ENCODE measurements around the gene ZCCHC10. TPM values are rescaled to one million over a fixed set of nuclear protein-coding genes. Genes with fewer than 3 reads are reported as not detected.

ZCCHC10 gene
- total RNA-seq, 4 donors from 2014 or later: 10.1 to 22.0 (median 19.1) TPM

DNA sequence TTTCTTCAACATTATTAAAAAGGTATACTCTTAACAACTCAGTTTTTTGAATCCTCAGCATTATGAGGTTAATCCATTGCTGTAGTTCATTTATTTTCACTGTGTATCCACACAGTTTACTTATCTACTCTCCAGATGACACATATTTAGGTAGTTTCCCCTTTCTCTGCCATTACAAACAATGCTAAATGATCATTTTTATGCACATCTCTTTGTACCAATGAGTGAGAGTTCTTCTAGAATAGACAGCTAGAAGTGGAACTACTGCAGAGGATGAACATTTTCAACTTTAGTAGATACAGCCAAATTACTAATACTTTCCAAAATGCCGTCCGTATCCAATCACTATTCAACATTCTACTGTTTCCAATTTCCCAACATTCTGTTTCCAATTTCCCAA is 74.5 kb downstream of the ZCCHC10 start:
- Histone ChIP-seq H3K4me3 (no peak overlapping the region), H3K4me1 (peaks cover 31% of the 10 kb centered on the region), H3K27ac (no peak overlapping the region), H3K9me3 (no peaks in the 10 kb centered on the region), H3K27me3 (no peaks in the 10 kb centered on the region), H3K36me3 (peaks cover 11% of the 10 kb centered on the region)
- 58% methylated on average over 2 of the region's 2 CpGs for WGBS
- DNase-seq (ENCODE audit: low spot score in 2 of 2): no peak
- no peak for TF ChIP-seq EP300 (IDR thresholded peaks at IDR 0.05)
- TF ChIP-seq POLR2A (IDR thresholded peaks at IDR 0.05): no peak
- no peak for TF ChIP-seq CTCF (IDR thresholded peaks at IDR 0.05)
- TF ChIP-seq POLR2AphosphoS5 (IDR thresholded peaks at IDR 0.05): no peak

DNA sequence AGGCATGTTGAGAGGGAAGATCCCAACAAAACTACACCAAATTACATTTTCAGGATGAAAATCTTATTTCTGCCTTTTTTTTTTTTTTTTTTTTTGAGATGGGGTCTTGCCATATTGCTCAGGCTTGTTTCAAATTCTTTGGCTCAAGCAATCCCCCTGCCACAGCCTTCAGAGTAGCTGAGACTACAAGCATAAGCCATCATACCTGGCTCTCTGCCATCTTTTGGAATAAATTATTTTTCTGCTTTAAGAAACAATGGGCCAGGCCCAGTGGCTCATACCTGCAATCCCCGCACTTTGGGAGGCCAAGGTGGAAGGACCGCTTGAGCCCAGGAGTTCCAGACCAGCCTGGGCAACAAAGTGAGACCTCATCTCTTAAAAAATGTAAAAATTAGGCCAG is 77.2 kb downstream of the ZCCHC10 start:
- Histone ChIP-seq H3K27me3 (no peaks in the 10 kb centered on the region), H3K9me3 (no peaks in the 10 kb centered on the region), H3K27ac (no peak overlapping the region), H3K4me1 (peaks cover 33% of the 10 kb centered on the region), H3K4me3 (no peak overlapping the region), H3K36me3 (peaks cover 4% of the 10 kb centered on the region)
- 89% methylated on average over 2 of the region's 2 CpGs for WGBS
- no peak for DNase-seq (ENCODE audit: low spot score in 2 of 2)
- TF ChIP-seq EP300 (IDR thresholded peaks at IDR 0.05): no peak
- TF ChIP-seq POLR2A (IDR thresholded peaks at IDR 0.05): no peak
- no peak for TF ChIP-seq POLR2AphosphoS5 (IDR thresholded peaks at IDR 0.05)
- no peak for TF ChIP-seq CTCF (IDR thresholded peaks at IDR 0.05)

GRCh38 chr5:132947671-132948070 is 78.7 kb downstream of the ZCCHC10 start:
- no peak overlapping the region for H3K27ac ChIP-seq
- H3K36me3 ChIP-seq: no peaks in the 10 kb centered on the region
- no peak for DNase-seq (ENCODE audit: low spot score in 2 of 2)
- WGBS: 41% methylated on average over 2 of the region's 2 CpGs
- H3K4me3 ChIP-seq: no peak overlapping the region
- TF ChIP-seq CTCF (IDR thresholded peaks at IDR 0.05): no peak
- no peak for TF ChIP-seq POLR2AphosphoS5 (IDR thresholded peaks at IDR 0.05)
- TF ChIP-seq POLR2A (IDR thresholded peaks at IDR 0.05): no peak
- TF ChIP-seq EP300 (IDR thresholded peaks at IDR 0.05): no peak
- H3K9me3 ChIP-seq: no peaks in the 10 kb centered on the region
- H3K27me3 ChIP-seq: no peaks in the 10 kb centered on the region
- H3K4me1 ChIP-seq: peaks cover 24% of the 10 kb centered on the region

Other genes with a start within 250 kb of the ZCCHC10 start
- 10 to 100 TPM; 75.9 to 85.0 (median 80.8) TPM for gene SEPTIN8, start 249.3 kb downstream of the ZCCHC10 start, total RNA-seq
- under 1 TPM in 3 of 4 donors, not detected in 1; 0.23 to 0.93 (median 0.48) TPM for gene SOWAHA, start 213.2 kb downstream of the ZCCHC10 start, total RNA-seq
- 1 to 10 TPM in 3 of 4 donors, under 1 TPM in 1; 0.76 to 2.8 (median 2.3) TPM for gene SHROOM1, start 195.9 kb downstream of the ZCCHC10 start, total RNA-seq
- 1 to 10 TPM in 1 of 4 donors, under 1 TPM in 3; 0.47 to 4.8 (median 0.90) TPM for gene GDF9, start 160.1 kb downstream of the ZCCHC10 start, total RNA-seq
- gene UQCRQ, start 159.9 kb downstream of the ZCCHC10 start, total RNA-seq: 100 to 1,000 TPM; 124 to 243 (median 161) TPM
- gene LEAP2, start 152.9 kb downstream of the ZCCHC10 start, total RNA-seq: 1 to 10 TPM in 2 of 4 donors, under 1 TPM in 2; 0.21 to 9.1 (median 1.7) TPM
- gene AFF4, start 62.9 kb downstream of the ZCCHC10 start, total RNA-seq: 100 to 1,000 TPM in 1 of 4 donors, 10 to 100 TPM in 3; 55.8 to 107 (median 71.7) TPM
- gene HSPA4, start 25.5 kb upstream of the ZCCHC10 start, total RNA-seq: 10 to 100 TPM; 38.0 to 50.2 (median 47.3) TPM